Measurements from ENCODE around the gene NLRC5.

DNA sequence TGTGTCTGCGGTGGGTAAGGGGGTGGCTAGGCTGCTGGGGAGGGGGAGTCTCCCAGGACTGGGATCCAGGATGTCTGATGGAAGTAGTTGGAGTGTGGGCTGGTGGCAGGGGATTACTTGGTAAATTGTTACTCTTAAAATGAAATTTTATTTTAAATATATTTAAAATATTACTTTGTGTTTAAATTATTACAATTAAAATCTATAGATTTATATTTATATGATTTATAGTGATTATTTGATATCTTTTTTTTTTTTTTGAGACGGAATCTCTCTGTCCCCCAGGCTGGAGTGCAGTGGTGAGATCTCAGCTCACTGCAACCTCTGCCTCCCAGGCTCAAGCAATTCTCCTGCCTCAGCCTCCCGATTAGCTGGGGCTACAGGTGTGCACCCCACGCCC, 121.6 kb downstream of the NLRC5 start:
- TF ChIP-seq SIN3A (IDR thresholded peaks at IDR 0.05; ENCODE audit: borderline replicate concordance, insufficient read depth, low read length) (no peak), POLR2AphosphoS5 (IDR thresholded peaks at IDR 0.05; ENCODE audit: low read depth, low read length) (no peak), TAF1 (IDR thresholded peaks at IDR 0.05; ENCODE audit: borderline replicate concordance, insufficient read depth, low read length) (no peak)
- TF ChIP-seq, protein P1, sequence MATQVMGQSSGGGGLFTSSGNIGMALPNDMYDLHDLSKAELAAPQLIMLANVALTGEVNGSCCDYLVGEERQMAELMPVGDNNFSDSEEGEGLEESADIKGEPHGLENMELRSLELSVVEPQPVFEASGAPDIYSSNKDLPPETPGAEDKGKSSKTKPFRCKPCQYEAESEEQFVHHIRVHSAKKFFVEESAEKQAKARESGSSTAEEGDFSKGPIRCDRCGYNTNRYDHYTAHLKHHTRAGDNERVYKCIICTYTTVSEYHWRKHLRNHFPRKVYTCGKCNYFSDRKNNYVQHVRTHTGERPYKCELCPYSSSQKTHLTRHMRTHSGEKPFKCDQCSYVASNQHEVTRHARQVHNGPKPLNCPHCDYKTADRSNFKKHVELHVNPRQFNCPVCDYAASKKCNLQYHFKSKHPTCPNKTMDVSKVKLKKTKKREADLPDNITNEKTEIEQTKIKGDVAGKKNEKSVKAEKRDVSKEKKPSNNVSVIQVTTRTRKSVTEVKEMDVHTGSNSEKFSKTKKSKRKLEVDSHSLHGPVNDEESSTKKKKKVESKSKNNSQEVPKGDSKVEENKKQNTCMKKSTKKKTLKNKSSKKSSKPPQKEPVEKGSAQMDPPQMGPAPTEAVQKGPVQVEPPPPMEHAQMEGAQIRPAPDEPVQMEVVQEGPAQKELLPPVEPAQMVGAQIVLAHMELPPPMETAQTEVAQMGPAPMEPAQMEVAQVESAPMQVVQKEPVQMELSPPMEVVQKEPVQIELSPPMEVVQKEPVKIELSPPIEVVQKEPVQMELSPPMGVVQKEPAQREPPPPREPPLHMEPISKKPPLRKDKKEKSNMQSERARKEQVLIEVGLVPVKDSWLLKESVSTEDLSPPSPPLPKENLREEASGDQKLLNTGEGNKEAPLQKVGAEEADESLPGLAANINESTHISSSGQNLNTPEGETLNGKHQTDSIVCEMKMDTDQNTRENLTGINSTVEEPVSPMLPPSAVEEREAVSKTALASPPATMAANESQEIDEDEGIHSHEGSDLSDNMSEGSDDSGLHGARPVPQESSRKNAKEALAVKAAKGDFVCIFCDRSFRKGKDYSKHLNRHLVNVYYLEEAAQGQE (IDR thresholded peaks at IDR 0.05; ENCODE audit: insufficient read depth in 1 of 2, low read depth in 2 of 2, low read length in 2 of 2), result no peak
